LNCaP clone FGC (cell line): ENCODE measurements around the gene TIMM10.

Experiments used
- DNase-seq: peaks from one replicate; pipeline ENCODE4 v3.0.0-alpha.2; 2011; ENCODE audit warnings: low read depth
- H3K4me3 ChIP-seq: 2 replicates; pipeline ENCODE4 v1.5.1; 2011; ENCODE audit warnings: mild to moderate bottlenecking, low read depth, low read length, control low read depth
- CTCF ChIP-seq: IDR thresholded peaks from 2 replicates; pipeline ENCODE4 v1.5.1; 2012; ENCODE audit warnings: mild to moderate bottlenecking; ENCODE audit not compliant: control insufficient read depth, insufficient read depth; ENCODE audit errors: extremely low read depth

Gene TIMM10

GRCh38 chr11:57530596-57531507 is at the start of gene TIMM10:
Gene TIMM10, minus strand, starts transcription at chr11:57530754. Its CDS starts 565 bp downstream, at chr11:57530189.
- no peak for TF ChIP-seq CTCF
- peak within 1 kb of the TSS; percentile 98 for H3K4me3 ChIP-seq
- peak; percentile 99 for DNase-seq

GRCh38 chr11:57574061-57574460 is 43.5 kb upstream of the TIMM10 start:
- no peak overlapping the region for H3K4me3 ChIP-seq
- DNase-seq = no peak
- no peak for TF ChIP-seq CTCF

GRCh38 chr11:57571606-57572005 is 41.1 kb upstream of the TIMM10 start:
- no peak for DNase-seq
- no peak for TF ChIP-seq CTCF
- H3K4me3 ChIP-seq = no peak overlapping the region

- TF ChIP-seq CTCF = peak; percentile 90
- DNase-seq = no peak
These were observed 37.8 kb upstream of the TIMM10 start for GRCh38 chr11:57568330-57568766.

GRCh38 chr11:57567515-57568329 is 37.2 kb upstream of the TIMM10 start, which contains the start of gene UBE2L6:
Gene UBE2L6, minus strand, starts transcription at chr11:57567672. Its CDS starts 61 bp downstream, at chr11:57567611.
- peak; percentile 27; the same call in 1 of the 2 replicates for TF ChIP-seq CTCF
- no peak for DNase-seq
- H3K4me3 ChIP-seq = peak within 1 kb of the TSS; percentile 65

More at GRCh38 chr11:57568330-57568766, 37.8 kb upstream of the TIMM10 start:
- peak overlapping the region; percentile 65 for H3K4me3 ChIP-seq

GRCh38 chr11:57566905-57567514 is 36.5 kb upstream of the TIMM10 start:
- no peak for DNase-seq
- peak overlapping the region; percentile 18; the same call in 1 of the 2 replicates for H3K4me3 ChIP-seq
- no peak for TF ChIP-seq CTCF
